Occipital lobe (tissue), 3 donors: ENCODE results near the gene OR51B6. TPM values are rescaled to one million over a fixed set of nuclear protein-coding genes. Genes with fewer than 3 reads are reported as not detected.
"Not testable (repeated sequence)": the region's sequence is repeated elsewhere in the genome, so short reads cannot be mapped to it uniquely, and the experiment has no call there.

ENCODE experiments used
- DNase-seq: peaks from one replicate; lab custom pipeline; 2025; lab: John Stamatoyannopoulos, UW
- small RNA-seq: library from RNA; depleted of rRNA; stranded (forward); fragments of <200 nt; gene quantifications from one replicate; pipeline ENCODE3, GENCODE V24; 2014
- total RNA-seq: library from RNA; depleted of rRNA; stranded (reverse); fragments of >200 nt; gene quantifications from one replicate; pipeline ENCODE4 v1.2.3, GENCODE V29; 2014

OR51B6 gene
- total RNA-seq, 1 donor from 2014 or later, result not detected

- DNase-seq, result no peak
Measured at GRCh38 chr11:5364214-5364613, 12.9 kb downstream of the OR51B6 start.

- DNase-seq, result not testable (repeated sequence)
Measured at GRCh38 chr11:5366365-5366764, 15.1 kb downstream of the OR51B6 start.

- no peak for DNase-seq
Measured at GRCh38 chr11:5366856-5367255, 15.5 kb downstream of the OR51B6 start.

- no peak for DNase-seq
Measured at GRCh38 chr11:5367448-5368074, 16.3 kb downstream of the OR51B6 start.

GRCh38 chr11:5368502-5369043, 17.3 kb downstream of the OR51B6 start:
- no peak for DNase-seq

- DNase-seq, result no peak
Measured at GRCh38 chr11:5369789-5370188, 18.5 kb downstream of the OR51B6 start.

GRCh38 chr11:5380740-5381342, 29.5 kb downstream of the OR51B6 start:
- DNase-seq, result no peak

GRCh38 chr11:5383576-5383975, 32.3 kb downstream of the OR51B6 start, which contains the start of gene OR51M1:
OR51M1 (plus strand) TSS chr11:5383812; CDS start chr11:5389399, 5,587 bp downstream.
- DNase-seq, result no peak

GRCh38 chr11:5384335-5384734, 33.0 kb downstream of the OR51B6 start:
- DNase-seq, result no peak

GRCh38 chr11:5390210-5390609, 38.9 kb downstream of the OR51B6 start:
- no peak for DNase-seq

- DNase-seq, result no peak
Measured at GRCh38 chr11:5394091-5394490, 42.8 kb downstream of the OR51B6 start.

- DNase-seq, result no peak
Measured at GRCh38 chr11:5398936-5399335, 47.6 kb downstream of the OR51B6 start.

Small RNAs within 50 kb of the gene (small RNA-seq; reads per million reads assigned to genes)
- not detected for gene AC104389.3

Other genes with a start within 250 kb of the OR51B6 start
- not detected for gene OR52A5, start 213.2 kb upstream of the OR51B6 start, total RNA-seq
- not detected for gene OR52A1, start 196.8 kb upstream of the OR51B6 start, total RNA-seq
- gene OR51V1, start 150.8 kb upstream of the OR51B6 start, total RNA-seq, result not detected
- 441 TPM for gene HBB, start 124.4 kb upstream of the OR51B6 start, total RNA-seq
- not detected for gene HBD, start 117.0 kb upstream of the OR51B6 start, total RNA-seq
- gene HBG1, start 101.7 kb upstream of the OR51B6 start, total RNA-seq, result 28.5 TPM
- 1,921 TPM for gene HBG2, start 96.7 kb upstream of the OR51B6 start, total RNA-seq
- gene HBE1, start 81.6 kb upstream of the OR51B6 start, total RNA-seq, result 3.6 TPM
- 0.31 TPM for gene OR51B4, start 49.6 kb upstream of the OR51B6 start, total RNA-seq
- gene OR51B2, start 27.2 kb upstream of the OR51B6 start, total RNA-seq, result 0.78 TPM
- gene OR51B5, start 8.0 kb upstream of the OR51B6 start, total RNA-seq, result 0.47 TPM
- gene OR51M1, start 32.3 kb downstream of the OR51B6 start, total RNA-seq, result not detected
- not detected for gene OR51Q1, start 70.6 kb downstream of the OR51B6 start, total RNA-seq
- not detected for gene OR51I1, start 90.0 kb downstream of the OR51B6 start, total RNA-seq
- not detected for gene OR51I2, start 97.8 kb downstream of the OR51B6 start, total RNA-seq
- not detected for gene OR52D1, start 137.2 kb downstream of the OR51B6 start, total RNA-seq
- not detected for gene UBQLN3, start 158.4 kb downstream of the OR51B6 start, total RNA-seq
- not detected for gene UBQLNL, start 165.2 kb downstream of the OR51B6 start, total RNA-seq
- 0.47 TPM for gene OR52H1, start 197.0 kb downstream of the OR51B6 start, total RNA-seq
- not detected for gene OR52B6, start 229.4 kb downstream of the OR51B6 start, total RNA-seq
- gene TRIM6, start 245.1 kb downstream of the OR51B6 start, total RNA-seq, result 0.62 TPM